AG09319 (cell line): ENCODE results near the gene RSF1.

Source experiments
- DNase-seq: peaks from one replicate; pipeline ENCODE4 v3.0.0-alpha.2; 2010; ENCODE audit warnings: low read depth; ENCODE audit errors: extremely low read depth
- TF ChIP-seq, protein P1 (sequence below): IDR thresholded peaks from 2 replicates; pipeline ENCODE4 v1.5.1; 2011; ENCODE audit warnings: low read depth, mild to moderate bottlenecking, inconsistent platforms, low read length, moderate library complexity

RSF1 gene

GRCh38 chr11:77770629-77771028 is 49.9 kb downstream of the RSF1 start:
- TF ChIP-seq, protein P1, sequence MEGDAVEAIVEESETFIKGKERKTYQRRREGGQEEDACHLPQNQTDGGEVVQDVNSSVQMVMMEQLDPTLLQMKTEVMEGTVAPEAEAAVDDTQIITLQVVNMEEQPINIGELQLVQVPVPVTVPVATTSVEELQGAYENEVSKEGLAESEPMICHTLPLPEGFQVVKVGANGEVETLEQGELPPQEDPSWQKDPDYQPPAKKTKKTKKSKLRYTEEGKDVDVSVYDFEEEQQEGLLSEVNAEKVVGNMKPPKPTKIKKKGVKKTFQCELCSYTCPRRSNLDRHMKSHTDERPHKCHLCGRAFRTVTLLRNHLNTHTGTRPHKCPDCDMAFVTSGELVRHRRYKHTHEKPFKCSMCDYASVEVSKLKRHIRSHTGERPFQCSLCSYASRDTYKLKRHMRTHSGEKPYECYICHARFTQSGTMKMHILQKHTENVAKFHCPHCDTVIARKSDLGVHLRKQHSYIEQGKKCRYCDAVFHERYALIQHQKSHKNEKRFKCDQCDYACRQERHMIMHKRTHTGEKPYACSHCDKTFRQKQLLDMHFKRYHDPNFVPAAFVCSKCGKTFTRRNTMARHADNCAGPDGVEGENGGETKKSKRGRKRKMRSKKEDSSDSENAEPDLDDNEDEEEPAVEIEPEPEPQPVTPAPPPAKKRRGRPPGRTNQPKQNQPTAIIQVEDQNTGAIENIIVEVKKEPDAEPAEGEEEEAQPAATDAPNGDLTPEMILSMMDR = no peak
- DNase-seq = no peak

GRCh38 chr11:77762426-77762825 is 58.1 kb downstream of the RSF1 start:
- no peak for DNase-seq
- TF ChIP-seq, protein P1 = no peak

- TF ChIP-seq, protein P1 = no peak
- no peak for DNase-seq
Measured at GRCh38 chr11:77761491-77761890, 59.0 kb downstream of the RSF1 start.

DNA sequence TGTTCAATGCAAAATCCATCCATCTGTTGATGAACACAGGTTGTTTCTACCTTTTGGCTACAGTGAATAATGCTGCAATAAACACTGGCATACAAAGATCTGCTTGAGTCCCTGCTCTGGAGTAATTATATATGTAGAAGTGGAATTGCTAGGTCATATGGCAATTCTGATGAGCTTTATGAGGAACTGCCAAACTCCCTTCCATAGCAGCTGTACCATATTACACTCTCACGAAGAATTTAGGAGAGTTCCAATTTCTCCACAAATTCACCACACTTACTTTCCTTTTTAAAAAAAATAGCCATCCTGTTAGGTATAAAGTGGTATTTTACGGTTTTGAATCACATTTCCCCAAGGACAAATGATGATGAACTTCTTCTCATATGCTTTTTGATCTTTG is 62.2 kb downstream of the RSF1 start:
- TF ChIP-seq, protein P1 = no peak
- no peak for DNase-seq

GRCh38 chr11:77753230-77753629 is 67.3 kb downstream of the RSF1 start:
- TF ChIP-seq, protein P1 = no peak
- DNase-seq = no peak

DNA sequence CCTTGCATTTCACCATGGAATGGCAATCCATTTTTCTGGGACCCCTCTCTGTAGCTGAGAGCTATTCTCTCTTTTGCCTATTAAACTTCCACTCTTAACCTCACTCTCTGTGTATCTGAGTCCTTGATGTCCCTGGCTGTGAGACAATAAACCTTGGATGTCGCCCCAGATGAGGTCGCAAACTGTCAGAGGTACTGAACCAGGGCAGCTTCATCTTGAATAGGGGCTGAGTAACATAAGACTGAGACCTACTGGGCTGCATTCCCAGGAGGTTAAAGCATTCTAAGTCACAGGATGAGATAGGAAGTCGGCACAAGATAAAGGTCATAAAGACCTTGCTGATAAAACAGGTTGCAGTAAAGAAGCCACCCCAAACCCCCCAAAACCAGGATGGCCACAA is 68.0 kb downstream of the RSF1 start:
- TF ChIP-seq, protein P1 = no peak

GRCh38 chr11:77750394-77751156 is 69.9 kb downstream of the RSF1 start:
- DNase-seq = no peak
- TF ChIP-seq, protein P1 = no peak

More for the DNA sequence above, 68.0 kb downstream of the RSF1 start:
- DNase-seq = no peak
